ENCODE measurements around the gene TIGD1. TPM values are rescaled to one million over a fixed set of nuclear protein-coding genes. Genes with fewer than 3 reads are reported as not detected.

The TIGD1 gene
- polyA plus RNA-seq, 1 of the 3 experiments (the other 2 are of a cell fraction), result 4.6 TPM

GRCh38 chr2:232521098-232521497 is 29.3 kb downstream of the TIGD1 start:
- 74% methylated on average over 4 of the region's 14 CpGs for WGBS (ENCODE audit: low lambda C conversion rate)
- Histone ChIP-seq H3K9ac (no peak overlapping the region), H3K9me3 (no peaks in the 10 kb centered on the region), H3K4me3 (ENCODE audit: low read depth in 2 of 2, low read length in 1 of 2) (no peak overlapping the region), H3K79me2 (ENCODE audit: insufficient read depth) (no peaks in the 10 kb centered on the region), H3K9me2 (no peaks in the 10 kb centered on the region), H3K4me2 (no peak overlapping the region), H3K4me1 (ENCODE audit: control insufficient read depth in 1 of 2, insufficient read depth in 2 of 2, low read depth in 1 of 2, low read length in 1 of 2) (peaks cover 0 to 23% of the 10 kb centered on the region in 2 experiments; a peak in 1 of 4 replicates), H3K27ac (ENCODE audit: low read depth in 2 of 2, low read length in 1 of 2) (no peak overlapping the region), H3K27me3 (ENCODE audit: insufficient read depth) (peaks cover 29% of the 10 kb centered on the region), H3F3A (replicated peaks; ENCODE audit: insufficient read depth) (no peaks in the 10 kb centered on the region), H3K36me3 (replicated peaks in 1 of 2; ENCODE audit: control insufficient read depth in 1 of 2, insufficient read depth in 2 of 2, low read length in 1 of 2) (no peaks in the 10 kb centered on the region), H4K20me1 (ENCODE audit: insufficient read depth) (no peaks in the 10 kb centered on the region), H2AFZ (ENCODE audit: low read depth) (no peak overlapping the region)
- TF ChIP-seq CTCF (IDR thresholded peaks at IDR 0.05) (no peak), SMC3 (IDR thresholded peaks at IDR 0.05; ENCODE audit: low read depth, low read length) (no peak), YY1 (IDR thresholded peaks at IDR 0.05; ENCODE audit: low read depth) (no peak), RAD21 (IDR thresholded peaks at IDR 0.05; ENCODE audit: low read length) (no peak), FOXJ3 (CRISPR knock-in tag; IDR thresholded peaks at IDR 0.05) (no peak), EP300 (IDR thresholded peaks at IDR 0.05; ENCODE audit: borderline replicate concordance in 1 of 2, low read depth in 1 of 2, low read length in 1 of 2) (no peak), TCF12 (IDR thresholded peaks at IDR 0.05) (no peak), GATA2 (CRISPR knock-in tag; IDR thresholded peaks at IDR 0.05) (no peak), NRF1 (IDR thresholded peaks at IDR 0.05; ENCODE audit: low read depth, low read length) (no peak), TEAD4 (IDR thresholded peaks at IDR 0.05; ENCODE audit: borderline replicate concordance, insufficient read depth) (no peak), RCOR1 (IDR thresholded peaks at IDR 0.05; ENCODE audit: low read length) (no peak), TAF1 (IDR thresholded peaks at IDR 0.05; ENCODE audit: borderline replicate concordance, low read depth, low read length) (no peak), RXRA (IDR thresholded peaks at IDR 0.05; ENCODE audit: borderline replicate concordance, low read depth) (no peak)
- TF ChIP-seq, protein P1, sequence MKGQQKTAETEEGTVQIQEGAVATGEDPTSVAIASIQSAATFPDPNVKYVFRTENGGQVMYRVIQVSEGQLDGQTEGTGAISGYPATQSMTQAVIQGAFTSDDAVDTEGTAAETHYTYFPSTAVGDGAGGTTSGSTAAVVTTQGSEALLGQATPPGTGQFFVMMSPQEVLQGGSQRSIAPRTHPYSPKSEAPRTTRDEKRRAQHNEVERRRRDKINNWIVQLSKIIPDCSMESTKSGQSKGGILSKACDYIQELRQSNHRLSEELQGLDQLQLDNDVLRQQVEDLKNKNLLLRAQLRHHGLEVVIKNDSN (IDR thresholded peaks at IDR 0.05; ENCODE audit: borderline replicate concordance, low read depth), result no peak
- TF ChIP-seq, protein P2, sequence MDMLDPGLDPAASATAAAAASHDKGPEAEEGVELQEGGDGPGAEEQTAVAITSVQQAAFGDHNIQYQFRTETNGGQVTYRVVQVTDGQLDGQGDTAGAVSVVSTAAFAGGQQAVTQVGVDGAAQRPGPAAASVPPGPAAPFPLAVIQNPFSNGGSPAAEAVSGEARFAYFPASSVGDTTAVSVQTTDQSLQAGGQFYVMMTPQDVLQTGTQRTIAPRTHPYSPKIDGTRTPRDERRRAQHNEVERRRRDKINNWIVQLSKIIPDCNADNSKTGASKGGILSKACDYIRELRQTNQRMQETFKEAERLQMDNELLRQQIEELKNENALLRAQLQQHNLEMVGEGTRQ (IDR thresholded peaks at IDR 0.05; ENCODE audit: borderline replicate concordance, low read depth, low read length), result no peak
- TF ChIP-seq, protein P3, sequence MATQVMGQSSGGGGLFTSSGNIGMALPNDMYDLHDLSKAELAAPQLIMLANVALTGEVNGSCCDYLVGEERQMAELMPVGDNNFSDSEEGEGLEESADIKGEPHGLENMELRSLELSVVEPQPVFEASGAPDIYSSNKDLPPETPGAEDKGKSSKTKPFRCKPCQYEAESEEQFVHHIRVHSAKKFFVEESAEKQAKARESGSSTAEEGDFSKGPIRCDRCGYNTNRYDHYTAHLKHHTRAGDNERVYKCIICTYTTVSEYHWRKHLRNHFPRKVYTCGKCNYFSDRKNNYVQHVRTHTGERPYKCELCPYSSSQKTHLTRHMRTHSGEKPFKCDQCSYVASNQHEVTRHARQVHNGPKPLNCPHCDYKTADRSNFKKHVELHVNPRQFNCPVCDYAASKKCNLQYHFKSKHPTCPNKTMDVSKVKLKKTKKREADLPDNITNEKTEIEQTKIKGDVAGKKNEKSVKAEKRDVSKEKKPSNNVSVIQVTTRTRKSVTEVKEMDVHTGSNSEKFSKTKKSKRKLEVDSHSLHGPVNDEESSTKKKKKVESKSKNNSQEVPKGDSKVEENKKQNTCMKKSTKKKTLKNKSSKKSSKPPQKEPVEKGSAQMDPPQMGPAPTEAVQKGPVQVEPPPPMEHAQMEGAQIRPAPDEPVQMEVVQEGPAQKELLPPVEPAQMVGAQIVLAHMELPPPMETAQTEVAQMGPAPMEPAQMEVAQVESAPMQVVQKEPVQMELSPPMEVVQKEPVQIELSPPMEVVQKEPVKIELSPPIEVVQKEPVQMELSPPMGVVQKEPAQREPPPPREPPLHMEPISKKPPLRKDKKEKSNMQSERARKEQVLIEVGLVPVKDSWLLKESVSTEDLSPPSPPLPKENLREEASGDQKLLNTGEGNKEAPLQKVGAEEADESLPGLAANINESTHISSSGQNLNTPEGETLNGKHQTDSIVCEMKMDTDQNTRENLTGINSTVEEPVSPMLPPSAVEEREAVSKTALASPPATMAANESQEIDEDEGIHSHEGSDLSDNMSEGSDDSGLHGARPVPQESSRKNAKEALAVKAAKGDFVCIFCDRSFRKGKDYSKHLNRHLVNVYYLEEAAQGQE (IDR thresholded peaks at IDR 0.05; ENCODE audit: low read depth, low read length), result no peak
- ChIA-PET CTCF (interaction anchor here (0.8 to 9.7 kb wide), 21 partner anchors 9 to 596 kb away, joined by 3 to 196 read pairs (median 11); no protein-coding TSS in a partner anchor), POLR2A (no interaction called here)
- no peak for DNase-seq
